CD4-positive, alpha-beta T cell (primary cell): Measurements from ENCODE around the gene PLD4. TPM values are rescaled to one million over a fixed set of nuclear protein-coding genes. Genes with fewer than 3 reads are reported as not detected.

Experiments used
- ATAC-seq: fragments of 200-7000 bp; cut with Tn5 transposase; one replicate; pipeline ENCODE4 v1.10.0; 2022; ENCODE audit warnings: mild to moderate bottlenecking; ENCODE audit not compliant: poor library complexity
- CTCF ChIA-PET: fragments of 350-600 bp; sonication (Branson Sonifier 250); formaldehyde crosslinking; loops from one replicate; lab custom pipeline; 2021; ENCODE audit warnings: antibody characterized with exemption, inconsistent platforms; lab: Charles Lee
- POLR2A ChIA-PET: fragments of 350-600 bp; sonication (Branson Sonifier 250); formaldehyde crosslinking; loops from one replicate; lab custom pipeline; 2021; ENCODE audit warnings: antibody characterized with exemption, inconsistent platforms; lab: Charles Lee
- DNase-seq, 14 experiments: peaks; one replicate each; pipeline ENCODE4 v3.0.0-alpha.2; 2013 to 2020; ENCODE audit warnings: mixed read lengths in 2 of 14
- H3K27ac ChIP-seq, 2 donors: one replicate each; pipeline versions ENCODE4 v1.5.1 to v1.7.0; 2013; ENCODE audit warnings: low read length in 2 of 2, low read depth in 1 of 2, mild to moderate bottlenecking in 1 of 2
- H3K27me3 ChIP-seq, 2 experiments: 1 replicate in 1 of 2; 2 replicates in 1 of 2; pipeline versions ENCODE4 v1.6.1 to v1.7.0; 2013; ENCODE audit warnings: low read length in 2 of 2, control low read depth in 1 of 2, mild to moderate bottlenecking in 1 of 2, moderate library complexity in 1 of 2; ENCODE audit not compliant: insufficient read depth in 2 of 2, control insufficient read depth in 1 of 2
- H3K36me3 ChIP-seq: one replicate; pipeline ENCODE4 v1.6.1; 2013; ENCODE audit warnings: low read length, control low read depth; ENCODE audit not compliant: insufficient read depth
- H3K4me1 ChIP-seq: one replicate; pipeline ENCODE4 v1.6.1; 2013; ENCODE audit warnings: low read length, control low read depth; ENCODE audit not compliant: insufficient read depth
- H3K4me3 ChIP-seq: one replicate; pipeline ENCODE4 v1.5.1; 2013; ENCODE audit warnings: mild to moderate bottlenecking, low read length, moderate library complexity
- H3K9me3 ChIP-seq, 2 experiments: 1 replicate in 1 of 2; 2 replicates in 1 of 2; pipeline versions ENCODE4 v1.6.1 to v1.7.0; 2013; ENCODE audit warnings: low read length in 2 of 2, mild to moderate bottlenecking in 2 of 2, control low read depth in 1 of 2, moderate library complexity in 1 of 2; ENCODE audit not compliant: control insufficient read depth in 1 of 2, insufficient read depth in 1 of 2
- H3K27ac Mint-ChIP-seq: one replicate; pipeline ENCODE4 v1.8.0; 2020; ENCODE audit warnings: mixed read lengths
- H3K27me3 Mint-ChIP-seq: one replicate; pipeline ENCODE4 v1.8.0; 2021; ENCODE audit warnings: mixed read lengths
- H3K36me3 Mint-ChIP-seq: one replicate; pipeline ENCODE4 v1.8.0; 2021; ENCODE audit warnings: low read depth, mixed read lengths
- H3K4me1 Mint-ChIP-seq: one replicate; pipeline ENCODE4 v1.8.0; 2021; ENCODE audit warnings: low read depth, mixed read lengths
- H3K4me3 Mint-ChIP-seq: one replicate; pipeline ENCODE4 v1.8.0; 2020; ENCODE audit warnings: mild to moderate bottlenecking, mixed read lengths
- H3K9me3 Mint-ChIP-seq: one replicate; pipeline ENCODE4 v1.8.0; 2020; ENCODE audit warnings: mixed read lengths
- CTCF ChIP-seq: fragments of 200-600 bp; IDR thresholded peaks from one replicate; pipeline ENCODE4 v1.8.0; 2022; ENCODE audit warnings: antibody characterized with exemption, mild to moderate bottlenecking
- intact Hi-C, 2 experiments: fragments of 100-400 bp; cut with DNase I in 1 of 2; cut with micrococcal nuclease in 1 of 2; formaldehyde crosslinking; loops; one replicate each; pipeline versions ENCODE4 v1.15.1 to v1.9.0; 2023 to 2025; cut with DNase I, micrococcal nuclease
- total RNA-seq, 174 experiments: library from RNA in 2 of 174; stranded (reverse) in 2 of 174; gene quantifications; one replicate each; pipeline ENCODE4 v1.2.3 and lab custom pipeline; 2021 to 2026

The PLD4 gene
- total RNA-seq, 2 experiments from 2014 or later = 1.6 to 2.1 TPM

- H3K36me3 Mint-ChIP-seq = no peaks in the 10 kb centered on the region
- ATAC-seq (no peak), DNase-seq (peak in 3 of 14 experiments; percentile 17 to 29 (median 28))
- H3K9me3 ChIP-seq = peaks cover 0 to 18% of the 10 kb centered on the region in 2 experiments
- intact Hi-C loops = no loop called here
- ChIA-PET CTCF (no interaction called here), POLR2A (no interaction called here)
- H3K36me3 ChIP-seq = no peaks in the 10 kb centered on the region
- TF ChIP-seq CTCF = no peak
- no peak overlapping the region for H3K27ac Mint-ChIP-seq
- no peaks in the 10 kb centered on the region for H3K4me1 Mint-ChIP-seq
- H3K4me1 ChIP-seq = peaks cover 6% of the 10 kb centered on the region
- H3K4me3 Mint-ChIP-seq = no peak overlapping the region
- H3K27me3 ChIP-seq = peaks cover 0 to 7% of the 10 kb centered on the region in 2 experiments
- no peaks in the 10 kb centered on the region for H3K27me3 Mint-ChIP-seq
- no peak overlapping the region for H3K4me3 ChIP-seq
- no peak overlapping the region for H3K27ac ChIP-seq
- no peaks in the 10 kb centered on the region for H3K9me3 Mint-ChIP-seq
Observed at GRCh38 chr14:104926619-104927431, 2.1 kb downstream of the PLD4 start.

GRCh38 chr14:104927432-104927816 is 2.7 kb downstream of the PLD4 start:
- peak in 1 of 14 experiments; percentile 14 for DNase-seq
- Mint-ChIP-seq H3K4me1 (no peaks in the 10 kb centered on the region), H3K27ac (no peak overlapping the region), H3K4me3 (no peak overlapping the region), H3K36me3 (no peaks in the 10 kb centered on the region), H3K27me3 (no peaks in the 10 kb centered on the region), H3K9me3 (no peaks in the 10 kb centered on the region)
- intact Hi-C loops = no loop called here
- TF ChIP-seq CTCF = no peak
- Histone ChIP-seq H3K27me3 (peaks cover 0 to 7% of the 10 kb centered on the region in 2 experiments), H3K4me3 (no peak overlapping the region), H3K9me3 (peaks cover 0 to 18% of the 10 kb centered on the region in 2 experiments), H3K4me1 (peaks cover 6% of the 10 kb centered on the region), H3K27ac (no peak overlapping the region), H3K36me3 (no peaks in the 10 kb centered on the region)
- ATAC-seq = no peak
- POLR2A ChIA-PET = no interaction called here
- CTCF ChIA-PET = no interaction called here

- DNase-seq = peak in 1 of 14 experiments; percentile 16
- H3K4me1 ChIP-seq = peaks cover 10% of the 10 kb centered on the region
- no peaks in the 10 kb centered on the region for H3K36me3 Mint-ChIP-seq
- H3K27me3 Mint-ChIP-seq = no peaks in the 10 kb centered on the region
- H3K36me3 ChIP-seq = no peaks in the 10 kb centered on the region
- ChIA-PET POLR2A (no interaction called here), CTCF (no interaction called here)
- intact Hi-C loops = no loop called here
- H3K27me3 ChIP-seq = peaks cover 0 to 7% of the 10 kb centered on the region in 2 experiments
- H3K4me1 Mint-ChIP-seq = no peaks in the 10 kb centered on the region
- no peak overlapping the region for H3K4me3 ChIP-seq
- H3K9me3 Mint-ChIP-seq = no peaks in the 10 kb centered on the region
- no peak for TF ChIP-seq CTCF
- no peak overlapping the region for H3K4me3 Mint-ChIP-seq
- no peak overlapping the region for H3K27ac ChIP-seq
- H3K9me3 ChIP-seq = peaks cover 0 to 18% of the 10 kb centered on the region in 2 experiments
- no peak for ATAC-seq
- H3K27ac Mint-ChIP-seq = no peak overlapping the region
Observed at GRCh38 chr14:104927901-104928300, 3.2 kb downstream of the PLD4 start.
